GM11168 (cell line): ENCODE measurements around the gene CENPS.

Experiments used
- in situ Hi-C: fragments of 300-500 bp; cut with MboI; formaldehyde crosslinking; loops from one replicate; pipeline ENCODE4 v1.12.0; 2022; ENCODE audit warnings: low sequenced_read_pairs; ENCODE audit not compliant: unreplicated experiment

Gene CENPS

DNA sequence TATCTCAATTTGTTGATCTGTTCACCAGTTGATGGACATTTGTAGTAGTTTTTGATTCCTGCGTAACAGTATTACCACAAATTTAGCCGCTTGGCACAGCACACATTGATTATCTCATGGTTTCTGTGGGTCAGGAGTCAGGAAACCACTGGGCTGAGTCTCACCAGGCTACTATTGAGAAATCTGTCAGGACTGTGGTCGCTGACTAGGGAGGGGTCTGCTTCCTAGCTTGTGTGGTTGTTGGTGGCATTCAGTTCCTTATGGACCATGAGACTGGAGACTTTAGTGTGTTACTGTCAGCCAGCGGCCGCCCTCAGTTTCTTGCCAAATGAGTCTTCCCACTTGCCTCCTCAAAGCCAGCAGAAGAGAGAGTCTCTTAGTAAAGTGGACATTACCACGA lies 54.3 kb downstream of the CENPS start:
- in situ Hi-C loops = no loop called here

- in situ Hi-C loops = loop anchor here (5.0 to 10.0 kb wide), 2 partner anchors 57 to 205 kb away; partner anchors contain the start of gene CENPS
These were observed 59.2 kb downstream of the CENPS start for GRCh38 chr1:10489291-10490055.

DNA sequence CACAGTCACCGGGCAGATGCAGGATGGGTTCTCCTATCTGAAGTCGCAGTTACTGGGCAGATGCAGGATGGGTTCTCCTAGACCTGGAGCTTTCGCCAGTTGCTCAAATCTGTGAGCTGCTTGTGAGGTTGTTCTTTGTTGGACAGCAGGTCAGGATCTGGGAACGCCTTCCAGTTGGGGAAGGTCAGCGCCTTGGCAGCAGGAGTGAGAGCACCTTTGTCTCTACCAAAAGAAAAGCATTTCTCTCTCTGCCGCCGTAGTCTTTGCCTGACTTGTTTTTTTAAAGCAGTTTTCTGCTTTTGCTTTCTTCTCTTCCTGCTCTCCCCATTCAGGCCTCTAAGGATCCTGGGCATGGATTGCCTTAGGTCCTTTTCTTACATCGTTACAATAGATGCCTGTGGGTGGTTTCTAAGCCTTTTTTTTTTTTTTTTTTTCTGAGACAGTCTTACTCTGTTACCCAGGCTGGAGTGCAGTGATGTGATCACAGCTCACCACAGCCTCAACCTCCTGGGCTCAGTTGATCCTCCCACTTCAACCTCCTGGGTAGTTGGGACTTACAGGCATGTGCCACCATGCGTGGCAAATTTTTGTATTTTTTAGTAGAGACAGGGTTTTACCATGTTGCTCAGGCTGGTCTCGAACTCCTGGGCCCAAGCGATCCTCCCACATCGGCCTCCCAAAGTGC lies 60.2 kb downstream of the CENPS start:
- in situ Hi-C loops = loop anchor here (5.0 to 10.0 kb wide), 2 partner anchors 58 to 204 kb away; partner anchors contain the start of gene CENPS
